HL-60 (cell line): Measurements from ENCODE around the gene OR10G8.

Experiments used
- CTCF ChIP-seq: IDR thresholded peaks from one replicate; pipeline ENCODE4 v1.5.1; 2011; ENCODE audit warnings: low read length, control low read depth, inconsistent platforms; ENCODE audit not compliant: insufficient read depth
- POLR2AphosphoS5 ChIP-seq: IDR thresholded peaks from 2 replicates; pipeline ENCODE4 v1.6.1; 2012; ENCODE audit warnings: low read depth
- REST ChIP-seq: IDR thresholded peaks from 2 replicates; pipeline ENCODE4 v1.6.1; 2012; ENCODE audit warnings: low read depth; ENCODE audit not compliant: insufficient replicate concordance

- no peak for TF ChIP-seq CTCF
- no peak for TF ChIP-seq POLR2AphosphoS5
- no peak for TF ChIP-seq REST
These were observed 48.0 kb downstream of the OR10G8 start for GRCh38 chr11:124074554-124074953.
